Esophagus mucosa (tissue), 1 donor: ENCODE measurements around the gene LRFN5. TPM values are rescaled to one million over a fixed set of nuclear protein-coding genes. Genes with fewer than 3 reads are reported as not detected.

Experiments used
- ATAC-seq: fragments of 200-7000 bp; cut with Tn5 transposase; one replicate; pipeline ENCODE4 v1.9.1; 2020
- total RNA-seq: library from RNA; stranded (reverse); gene quantifications from one replicate; pipeline ENCODE4 v1.2.4, GENCODE V29; 2023
- donor health status: DM: yes; HTN: yes; CAD: no.

Gene LRFN5
- total RNA-seq, 1 donor from 2014 or later: 0.20 TPM

GRCh38 chr14:41773536-41774279 is 167.0 kb downstream of the LRFN5 start:
- no peak for ATAC-seq

DNA sequence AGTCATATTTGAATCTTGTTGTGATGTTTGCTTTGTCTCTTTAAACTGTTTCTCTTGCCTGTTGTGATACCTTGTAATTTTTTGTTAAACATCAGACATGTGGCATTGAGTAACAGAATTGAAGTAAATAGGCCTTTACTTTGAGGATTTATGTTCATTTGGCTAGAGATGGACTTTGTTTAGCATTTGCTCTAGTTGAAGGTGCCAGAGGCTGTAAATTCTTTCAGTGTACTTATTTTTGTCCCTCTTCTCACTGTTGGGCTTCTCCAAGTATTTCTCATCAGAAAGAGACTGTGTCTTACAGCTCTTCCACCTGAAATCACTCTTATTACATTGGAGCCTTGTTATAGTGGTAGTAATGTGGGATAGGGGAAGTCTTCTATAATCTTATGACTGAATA is 175.8 kb downstream of the LRFN5 start:
- ATAC-seq: no peak

DNA sequence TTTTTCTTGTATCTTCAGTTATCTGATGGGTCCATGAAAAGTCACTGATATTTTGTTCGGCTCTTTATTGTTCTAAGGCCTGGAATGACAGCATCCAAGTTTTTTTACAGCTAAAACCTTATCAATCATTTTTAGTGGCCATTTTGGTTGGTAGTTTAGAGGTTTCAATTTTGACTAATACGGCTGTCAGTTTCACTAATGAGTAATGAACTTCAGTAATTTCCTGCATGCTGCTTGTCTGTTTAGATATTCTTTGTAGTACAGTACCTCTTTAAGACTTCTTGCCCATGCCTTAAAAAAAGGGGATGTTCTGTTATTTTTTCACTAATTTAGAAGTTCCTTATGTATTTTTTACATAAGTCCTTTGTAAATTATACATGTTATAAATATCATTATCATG is 176.7 kb downstream of the LRFN5 start:
- no peak for ATAC-seq

- no peak for ATAC-seq
These were observed 179.0 kb downstream of the LRFN5 start for GRCh38 chr14:41785696-41786095.

DNA sequence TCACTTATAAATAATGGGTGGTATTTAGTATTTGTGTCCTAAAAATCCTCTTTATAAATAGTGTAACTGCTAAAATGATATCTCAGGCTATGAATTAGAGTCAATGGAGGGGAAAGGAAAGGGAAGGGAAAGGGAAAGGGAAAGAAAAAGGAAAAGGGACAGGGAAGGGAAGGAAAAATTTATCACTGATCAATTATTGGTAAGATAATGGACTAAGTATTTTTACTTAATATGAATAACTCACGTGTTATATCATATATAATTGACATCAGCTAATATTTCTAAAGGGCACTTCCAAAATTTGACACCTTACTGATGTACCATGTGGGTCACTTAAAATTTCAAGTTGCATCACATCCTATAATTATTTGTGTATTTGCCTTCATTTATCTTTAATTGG is 193.1 kb downstream of the LRFN5 start:
- no peak for ATAC-seq

- ATAC-seq: no peak
These were observed 199.0 kb downstream of the LRFN5 start for GRCh38 chr14:41805633-41806032.

DNA sequence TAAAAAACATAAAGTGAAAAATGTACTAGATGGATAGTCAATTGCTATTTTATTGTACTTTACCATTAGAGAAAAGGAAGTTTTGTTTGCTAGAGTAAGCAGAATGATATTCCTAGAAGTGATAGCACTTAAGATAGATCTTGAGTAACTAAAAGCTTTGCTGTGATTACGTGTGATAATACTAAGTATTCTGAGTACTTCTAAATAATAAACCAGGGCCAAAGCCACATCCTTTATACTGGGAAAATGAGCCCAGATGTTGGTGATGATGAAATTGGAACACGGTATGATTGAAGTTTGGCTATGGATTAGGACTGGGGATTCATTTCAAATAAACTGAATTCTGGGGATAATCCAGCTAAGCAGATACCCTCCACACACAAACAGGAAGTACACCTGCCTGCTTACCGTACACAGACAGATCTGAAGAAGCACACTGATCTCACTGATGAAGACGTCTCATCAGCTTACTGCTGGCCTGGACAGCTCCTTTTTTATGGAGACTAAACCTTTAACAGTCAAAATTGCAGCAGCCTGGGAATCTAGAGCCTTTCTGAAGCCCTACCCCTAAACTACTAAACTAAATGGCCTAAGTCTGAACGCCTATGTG is 199.8 kb downstream of the LRFN5 start:
- no peak for ATAC-seq

- ATAC-seq: no peak
These were observed 203.7 kb downstream of the LRFN5 start for GRCh38 chr14:41810362-41810761.

GRCh38 chr14:41817626-41818025 is 210.9 kb downstream of the LRFN5 start:
- no peak for ATAC-seq

GRCh38 chr14:41824441-41824840 is 217.8 kb downstream of the LRFN5 start:
- no peak for ATAC-seq

DNA sequence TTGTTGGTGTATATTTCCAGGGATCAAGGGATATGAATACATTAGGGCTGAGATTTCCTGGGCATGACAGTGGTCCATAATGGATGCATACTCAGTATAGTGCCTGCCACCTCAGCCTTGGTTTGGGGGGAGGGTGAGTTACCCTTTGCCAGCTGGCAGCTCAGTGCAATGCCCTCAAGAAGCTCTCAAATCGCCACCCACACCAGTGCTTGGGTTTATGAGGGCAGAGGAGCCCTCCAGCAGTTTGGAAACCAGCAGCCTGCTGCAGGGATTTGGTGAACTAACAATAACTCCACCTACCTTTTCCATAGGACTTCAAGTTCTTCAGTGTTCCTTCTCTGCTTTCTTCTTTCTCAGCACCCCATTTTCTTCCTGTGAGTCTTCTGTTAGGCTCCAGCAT is 218.9 kb downstream of the LRFN5 start:
- ATAC-seq: no peak

- no peak for ATAC-seq
These were observed 224.2 kb downstream of the LRFN5 start for GRCh38 chr14:41830714-41831406.

GRCh38 chr14:41839661-41840060 is 233.0 kb downstream of the LRFN5 start:
- no peak for ATAC-seq

GRCh38 chr14:41859336-41859735 is 252.7 kb downstream of the LRFN5 start:
- no peak for ATAC-seq

DNA sequence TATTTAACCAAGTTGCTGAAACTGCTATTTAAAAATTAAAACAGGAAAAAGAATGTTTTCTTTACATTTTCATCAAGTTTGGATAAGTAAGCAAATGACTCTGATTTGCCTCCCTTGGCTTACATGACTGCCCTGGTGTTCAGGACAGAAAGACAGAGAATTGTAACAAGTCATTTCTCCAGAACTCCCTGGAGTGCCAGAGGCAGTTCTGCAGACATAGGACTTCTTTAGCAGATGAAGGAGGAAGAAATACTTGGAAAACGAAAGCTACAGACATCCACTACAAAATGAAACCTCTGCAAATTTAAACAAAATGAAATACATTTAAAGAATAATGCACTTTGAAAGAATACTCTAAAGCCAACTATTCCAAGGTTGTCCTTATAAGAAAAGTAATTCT is 253.9 kb downstream of the LRFN5 start:
- ATAC-seq: no peak

DNA sequence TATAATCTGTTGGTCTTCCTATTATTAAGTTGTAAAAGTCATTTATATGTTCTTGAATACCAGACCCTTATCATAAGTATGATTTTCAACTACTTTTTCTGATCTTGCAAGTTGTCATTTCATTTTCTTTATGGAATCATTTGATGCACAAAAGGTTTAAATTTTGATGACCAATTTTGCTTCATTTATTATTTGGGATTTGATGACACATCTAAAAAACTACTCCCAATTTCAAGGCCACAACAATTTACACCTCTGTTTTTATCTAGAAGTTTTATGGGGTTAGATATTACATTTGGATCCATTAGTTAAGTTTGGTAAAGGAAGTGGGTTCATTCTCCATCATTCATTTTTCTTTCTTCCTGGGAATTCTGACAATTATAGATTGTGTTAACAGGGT is 259.2 kb downstream of the LRFN5 start:
- ATAC-seq: no peak

DNA sequence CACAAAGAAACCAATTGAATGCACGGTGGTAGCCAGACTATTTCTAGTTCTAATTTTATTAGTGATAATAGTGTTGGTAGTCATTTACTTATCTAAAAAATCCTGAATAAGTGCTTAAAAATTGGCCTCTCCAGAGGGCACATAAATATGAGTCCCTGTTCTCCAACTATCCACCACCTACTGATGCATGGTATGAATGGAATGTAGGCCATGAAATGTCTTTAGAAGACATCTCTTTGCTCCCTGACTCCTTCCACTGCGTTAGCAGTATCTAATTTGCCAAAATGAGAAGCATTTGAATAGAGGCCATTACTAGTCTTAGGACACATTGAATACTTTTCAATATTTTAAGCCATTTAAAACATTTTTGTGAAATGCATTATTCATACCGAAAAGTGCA is 261.7 kb downstream of the LRFN5 start:
- ATAC-seq: no peak

GRCh38 chr14:41872931-41873685 is 266.4 kb downstream of the LRFN5 start:
- ATAC-seq: no peak

GRCh38 chr14:41873686-41874317 is 267.1 kb downstream of the LRFN5 start:
- no peak for ATAC-seq

- ATAC-seq: no peak
These were observed 268.4 kb downstream of the LRFN5 start for GRCh38 chr14:41875116-41875515.

- ATAC-seq: no peak
These were observed 271.6 kb downstream of the LRFN5 start for GRCh38 chr14:41878321-41878720.

DNA sequence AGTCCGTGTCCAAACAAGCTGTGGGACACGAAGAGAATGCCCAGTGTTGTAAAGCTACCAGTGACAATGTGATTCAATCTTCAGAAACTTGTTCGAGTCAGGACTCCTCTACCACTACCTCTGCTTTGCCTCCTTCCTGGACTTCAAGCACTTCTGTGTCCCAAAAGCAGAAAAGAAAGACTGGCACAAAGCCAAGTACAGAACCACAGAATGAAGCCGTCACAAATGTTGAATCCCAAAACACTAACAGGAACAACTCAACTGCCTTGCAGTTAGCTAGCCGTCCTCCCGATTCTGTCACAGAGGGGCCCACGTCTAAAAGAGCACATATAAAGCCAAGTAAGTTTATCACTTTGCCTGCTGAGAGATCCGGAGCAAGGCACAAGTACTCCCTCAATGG is 284.9 kb downstream of the LRFN5 start:
- ATAC-seq: no peak

DNA sequence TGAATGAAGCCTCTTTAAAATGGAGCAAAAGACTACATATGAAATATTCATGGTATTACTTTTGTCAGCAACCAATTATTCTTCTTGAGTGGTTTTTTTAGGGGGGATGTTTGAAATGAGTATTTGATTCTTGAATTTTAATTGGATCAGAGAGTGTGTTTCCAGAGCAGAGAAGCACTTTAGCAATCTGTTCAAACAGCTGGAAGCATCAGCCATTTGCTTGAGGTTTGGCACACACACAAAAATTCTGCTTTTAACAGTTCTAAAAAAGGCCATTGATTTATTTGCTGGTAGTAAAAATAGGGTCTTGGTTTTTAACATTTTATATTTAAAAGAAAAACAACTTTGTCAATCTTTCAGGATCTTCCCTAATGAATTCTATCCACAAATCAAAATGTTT is 292.7 kb downstream of the LRFN5 start:
- no peak for ATAC-seq
